ENCODE data around the gene FRMD4A.
"Not testable (repeated sequence)": the region's sequence is repeated elsewhere in the genome, so short reads cannot be mapped to it uniquely, and the experiment has no call there.

The FRMD4A gene

GRCh38 chr10:13950543-13950939, 380.2 kb downstream of the FRMD4A start:
- DNase-seq (ENCODE audit: low read depth in 2 of 2), result no peak

DNA sequence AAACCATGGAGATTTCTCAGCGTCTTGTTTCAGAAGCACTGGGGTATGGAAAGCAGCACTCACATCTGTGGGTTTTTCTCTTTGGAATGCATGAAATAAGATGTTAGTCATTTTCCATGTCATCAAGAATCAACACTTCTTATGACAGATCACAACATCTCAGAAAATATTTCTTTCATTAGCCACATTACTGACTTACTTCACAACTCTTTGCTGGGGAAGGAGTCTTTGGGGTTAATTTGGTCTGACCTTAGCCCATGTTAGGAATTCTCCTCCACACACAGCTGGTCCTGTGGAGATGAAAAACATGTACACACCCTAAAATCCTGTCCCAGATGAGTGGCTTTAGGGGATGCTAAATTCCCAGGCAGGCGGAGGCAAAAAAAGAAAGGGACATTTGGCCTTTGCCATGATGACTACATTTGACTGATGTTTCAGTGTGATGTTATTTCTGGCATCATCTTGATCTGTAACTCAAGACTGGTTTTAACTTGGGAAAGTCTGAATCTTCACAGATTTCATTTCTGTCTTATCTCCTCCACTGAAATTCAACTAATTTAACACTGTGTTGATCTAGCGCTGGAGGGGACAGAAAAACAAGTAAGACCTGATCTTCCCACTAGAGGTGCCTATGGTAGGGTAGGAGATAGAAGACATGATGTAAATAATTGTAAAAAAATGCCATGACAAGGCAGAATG, 380.7 kb downstream of the FRMD4A start:
- no peak for DNase-seq (ENCODE audit: low read depth in 2 of 2)

GRCh38 chr10:13946209-13946460, 384.6 kb downstream of the FRMD4A start:
- no peak for DNase-seq (ENCODE audit: low read depth in 2 of 2)

GRCh38 chr10:13945390-13946208, 385.1 kb downstream of the FRMD4A start:
- no peak for DNase-seq (ENCODE audit: low read depth in 2 of 2)

DNA sequence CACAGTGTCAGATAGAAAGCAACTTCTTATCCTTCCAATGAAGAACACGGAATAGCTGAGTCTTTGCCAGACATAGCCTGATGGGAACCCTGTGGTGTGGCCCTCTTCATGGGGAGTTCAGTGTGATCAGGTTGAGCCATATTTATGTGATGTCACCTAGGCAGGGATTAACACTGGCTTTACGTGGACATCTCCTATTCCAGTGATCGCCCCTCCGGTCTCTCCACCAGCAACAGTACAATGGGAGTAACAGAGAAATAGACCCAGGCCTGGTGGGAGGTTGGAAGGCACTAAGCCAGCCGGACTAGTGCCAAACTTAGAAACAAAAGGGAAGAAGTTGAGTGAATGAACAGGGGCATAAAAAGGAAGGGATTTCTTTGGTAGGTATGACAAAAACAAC, 385.9 kb downstream of the FRMD4A start:
- no peak for DNase-seq (ENCODE audit: low read depth in 2 of 2)

DNA sequence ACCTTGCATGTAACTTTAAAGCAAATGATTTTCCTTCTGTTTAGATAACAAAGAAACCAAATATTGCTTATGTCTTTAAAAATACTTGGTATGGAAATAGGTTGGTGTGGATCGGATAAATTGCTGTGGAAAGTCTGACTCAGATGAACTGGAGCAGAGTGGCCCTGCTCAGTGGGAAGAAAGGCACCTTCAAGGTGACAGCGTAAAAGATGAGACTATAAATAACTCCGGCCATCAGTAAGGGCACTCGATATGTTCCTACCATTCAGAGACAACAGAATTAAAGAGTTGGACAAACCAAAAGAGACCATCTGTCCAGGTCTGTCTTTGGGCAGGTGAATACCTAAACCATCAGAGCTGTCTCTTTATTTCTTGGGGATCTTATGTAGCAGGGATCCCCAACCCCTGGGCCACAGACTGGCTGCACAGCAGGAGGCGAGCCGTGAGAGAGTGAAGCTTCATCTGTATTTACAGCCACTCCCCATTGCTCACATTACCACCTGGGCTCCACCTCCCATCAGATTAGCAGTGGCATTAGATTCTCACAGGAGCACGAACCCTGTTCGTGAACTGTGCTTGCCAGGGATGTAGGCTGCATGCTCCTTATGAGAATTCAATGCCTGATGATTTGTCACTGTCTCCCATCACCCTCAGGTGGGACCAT, 386.9 kb downstream of the FRMD4A start:
- DNase-seq (ENCODE audit: low read depth in 2 of 2), result no peak

GRCh38 chr10:13942035-13942434, 388.7 kb downstream of the FRMD4A start:
- DNase-seq (ENCODE audit: low read depth in 2 of 2), result no peak

GRCh38 chr10:13939391-13939790, 391.3 kb downstream of the FRMD4A start:
- DNase-seq (ENCODE audit: low read depth in 2 of 2), result no peak

- no peak for DNase-seq (ENCODE audit: low read depth in 2 of 2)
Observed at GRCh38 chr10:13938950-13939349, 391.8 kb downstream of the FRMD4A start.

GRCh38 chr10:13936826-13937225, 393.9 kb downstream of the FRMD4A start:
- DNase-seq (ENCODE audit: low read depth in 2 of 2), result no peak

DNA sequence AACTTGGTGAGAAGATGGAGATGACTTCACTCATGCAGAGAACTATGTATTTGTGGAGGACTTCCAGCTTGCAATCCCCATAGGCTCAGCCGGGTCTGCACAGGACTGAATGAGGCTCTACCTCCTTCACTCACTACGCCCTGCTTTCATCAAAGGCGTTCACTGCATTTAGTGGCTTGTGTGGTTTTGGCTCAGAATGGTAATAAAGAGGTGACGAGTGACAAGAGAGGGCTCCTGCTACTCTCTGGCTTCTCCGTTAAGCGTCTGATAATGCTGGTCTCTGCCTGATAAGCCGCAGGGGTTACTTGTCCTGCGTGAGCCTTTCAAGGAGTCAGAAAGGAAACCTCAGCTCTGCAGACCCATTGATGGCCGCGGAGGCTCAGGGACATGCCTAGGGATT, 400.6 kb downstream of the FRMD4A start:
- no peak for DNase-seq (ENCODE audit: low read depth in 2 of 2)

GRCh38 chr10:13928451-13928850, 402.3 kb downstream of the FRMD4A start:
- DNase-seq (ENCODE audit: low read depth in 2 of 2), result no peak

DNA sequence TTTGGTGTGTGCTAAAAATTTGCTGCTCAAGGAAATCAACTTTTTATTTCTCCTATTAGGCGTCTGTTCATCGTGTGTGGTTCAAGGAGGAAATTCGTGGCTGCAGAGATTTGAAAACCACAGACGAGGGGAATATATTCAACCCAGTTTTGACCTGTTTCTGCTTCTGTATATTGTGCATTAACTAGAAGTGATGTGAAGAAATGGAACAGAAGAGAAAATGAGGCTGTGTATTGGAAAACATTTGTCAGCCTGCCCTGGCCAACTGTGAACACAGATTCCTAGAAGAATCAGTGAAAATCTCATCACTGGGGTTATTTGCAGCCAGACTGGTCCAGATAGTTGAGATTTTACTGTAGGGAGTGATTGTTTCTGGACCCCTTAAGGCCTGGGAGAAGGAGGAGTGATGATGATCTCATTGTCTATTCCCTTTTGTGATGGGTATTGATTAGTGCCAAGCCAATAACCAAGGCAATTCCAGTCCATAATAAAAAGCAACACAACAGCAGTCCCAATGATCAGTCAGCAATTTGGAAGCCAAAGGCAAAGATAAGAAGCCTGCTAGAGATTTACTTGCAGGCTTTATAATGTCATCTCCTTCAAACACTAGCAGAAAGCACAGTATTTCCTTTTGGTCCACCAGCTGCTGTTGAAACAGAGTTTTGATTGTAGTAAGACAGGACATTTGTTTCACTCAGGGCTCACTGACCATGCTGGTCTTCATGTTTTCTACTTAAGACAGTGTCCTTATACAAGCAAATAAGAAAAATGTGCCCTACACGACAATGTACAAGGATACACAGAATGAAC, 404.5 kb downstream of the FRMD4A start:
- no peak for DNase-seq (ENCODE audit: low read depth in 2 of 2)

- DNase-seq (ENCODE audit: low read depth in 2 of 2), result no peak
Observed at GRCh38 chr10:13924040-13924725, 406.5 kb downstream of the FRMD4A start.

- no peak for DNase-seq (ENCODE audit: low read depth in 2 of 2)
Observed at GRCh38 chr10:13922586-13922985, 408.1 kb downstream of the FRMD4A start.

GRCh38 chr10:13921941-13922340, 408.8 kb downstream of the FRMD4A start:
- DNase-seq (ENCODE audit: low read depth in 2 of 2), result no peak

DNA sequence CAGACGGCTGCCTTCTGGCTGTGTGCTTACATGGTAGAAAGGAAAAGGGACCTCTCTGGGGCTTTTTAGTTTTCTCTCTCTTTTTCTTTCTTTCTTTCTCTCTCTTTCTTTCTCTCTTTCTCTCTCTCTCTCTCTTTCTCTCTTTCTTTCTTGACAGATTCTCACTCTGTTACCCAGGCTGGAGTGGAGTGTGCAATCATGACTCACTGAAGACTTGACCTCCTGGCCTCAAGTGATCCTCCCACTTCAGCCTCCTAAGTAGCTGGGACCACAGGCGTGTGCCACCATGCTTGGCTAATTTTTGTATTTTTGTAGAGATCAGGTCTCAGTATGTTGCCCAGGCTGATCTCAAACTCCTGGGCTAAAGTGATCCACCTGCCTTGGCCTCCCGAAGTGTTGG, 409.6 kb downstream of the FRMD4A start:
- not testable (repeated sequence) for DNase-seq (ENCODE audit: low read depth in 2 of 2)

- DNase-seq (ENCODE audit: low read depth in 2 of 2), result no peak
Observed at GRCh38 chr10:13920465-13920864, 410.3 kb downstream of the FRMD4A start.

- no peak for DNase-seq (ENCODE audit: low read depth in 2 of 2)
Observed at GRCh38 chr10:13920031-13920430, 410.7 kb downstream of the FRMD4A start.

GRCh38 chr10:13917791-13918190, 412.9 kb downstream of the FRMD4A start:
- DNase-seq (ENCODE audit: low read depth in 2 of 2), result no peak

- DNase-seq (ENCODE audit: low read depth in 2 of 2), result no peak
Observed at GRCh38 chr10:13916384-13916947, 414.3 kb downstream of the FRMD4A start.
